Measurements from ENCODE around the gene PCDH12.
A peak's percentile ranks its signal among the peaks of the same experiment; 100 is the strongest.

The PCDH12 gene

GRCh38 chr5:141966275-141966962 is 8.4 kb upstream of the PCDH12 start:
- DNase-seq = no peak

GRCh38 chr5:141965071-141965470 is 7.1 kb upstream of the PCDH12 start:
- no peak for DNase-seq

- DNase-seq = no peak
Measured at GRCh38 chr5:141963701-141964100, 5.7 kb upstream of the PCDH12 start.

- DNase-seq = no peak
Measured at GRCh38 chr5:141961466-141961865, 3.5 kb upstream of the PCDH12 start.

- peak; percentile 88 for DNase-seq
Measured at GRCh38 chr5:141960449-141961323, 2.7 kb upstream of the PCDH12 start.

GRCh38 chr5:141960018-141960417 is 2.0 kb upstream of the PCDH12 start:
- DNase-seq = no peak

- DNase-seq = no peak
Measured at GRCh38 chr5:141958546-141959172, 657 bp upstream of the PCDH12 start.

GRCh38 chr5:141957367-141957996 is 520 bp downstream of the PCDH12 start:
- no peak for DNase-seq

GRCh38 chr5:141954194-141954593 is 3.8 kb downstream of the PCDH12 start:
- no peak for DNase-seq

GRCh38 chr5:141952020-141952419 is 6.0 kb downstream of the PCDH12 start:
- no peak for DNase-seq

- DNase-seq = no peak
Measured at GRCh38 chr5:141951332-141951781, 6.6 kb downstream of the PCDH12 start.

- no peak for DNase-seq
Measured at GRCh38 chr5:141950207-141951005, 7.6 kb downstream of the PCDH12 start.

GRCh38 chr5:141949511-141949910 is 8.5 kb downstream of the PCDH12 start:
- no peak for DNase-seq

GRCh38 chr5:141948812-141949211 is 9.2 kb downstream of the PCDH12 start:
- DNase-seq = no peak

- no peak for DNase-seq
Measured at GRCh38 chr5:141947316-141947715, 10.7 kb downstream of the PCDH12 start.

- DNase-seq = no peak
Measured at GRCh38 chr5:141945511-141946051, 12.4 kb downstream of the PCDH12 start.

GRCh38 chr5:141944076-141944475 is 13.9 kb downstream of the PCDH12 start:
- DNase-seq = no peak

- no peak for DNase-seq
Measured at GRCh38 chr5:141942185-141942857, 15.7 kb downstream of the PCDH12 start.

GRCh38 chr5:141941779-141942178 is 16.2 kb downstream of the PCDH12 start:
- no peak for DNase-seq

GRCh38 chr5:141941307-141941706 is 16.7 kb downstream of the PCDH12 start:
- no peak for DNase-seq

- no peak for DNase-seq
Measured at GRCh38 chr5:141940695-141941271, 17.2 kb downstream of the PCDH12 start.

Data from activated CD4-positive, CD25-positive, alpha-beta regulatory T cell treated with anti-CD3 and anti-CD28 coated beads, Interleukin-2, amount 50 U/mL, for 72 hours (primary cell).